ENCODE data around the gene GNG4.

GRCh38 chr1:235545292-235545930, 104.2 kb downstream of the GNG4 start:
- TF ChIP-seq ZNF384 (IDR thresholded peaks at IDR 0.05) = no peak
- TF ChIP-seq FOXA1 (IDR thresholded peaks at IDR 0.05) = no peak
- no peak for TF ChIP-seq TARDBP (IDR thresholded peaks at IDR 0.05)
